Stimulated activated CD8-positive, alpha-beta memory T cell treated with anti-CD3 and anti-CD28 coated beads, Interleukin-4, amount 100 ng/mL, for 48 hours (primary cell): ENCODE measurements around the gene NT5C.
"Not testable (repeated sequence)": the region's sequence is repeated elsewhere in the genome, so short reads cannot be mapped to it uniquely, and the experiment has no call there.

ENCODE experiments used
- DNase-seq: peaks from one replicate; pipeline ENCODE4 v3.0.0-alpha.2; 2020

NT5C gene

DNA sequence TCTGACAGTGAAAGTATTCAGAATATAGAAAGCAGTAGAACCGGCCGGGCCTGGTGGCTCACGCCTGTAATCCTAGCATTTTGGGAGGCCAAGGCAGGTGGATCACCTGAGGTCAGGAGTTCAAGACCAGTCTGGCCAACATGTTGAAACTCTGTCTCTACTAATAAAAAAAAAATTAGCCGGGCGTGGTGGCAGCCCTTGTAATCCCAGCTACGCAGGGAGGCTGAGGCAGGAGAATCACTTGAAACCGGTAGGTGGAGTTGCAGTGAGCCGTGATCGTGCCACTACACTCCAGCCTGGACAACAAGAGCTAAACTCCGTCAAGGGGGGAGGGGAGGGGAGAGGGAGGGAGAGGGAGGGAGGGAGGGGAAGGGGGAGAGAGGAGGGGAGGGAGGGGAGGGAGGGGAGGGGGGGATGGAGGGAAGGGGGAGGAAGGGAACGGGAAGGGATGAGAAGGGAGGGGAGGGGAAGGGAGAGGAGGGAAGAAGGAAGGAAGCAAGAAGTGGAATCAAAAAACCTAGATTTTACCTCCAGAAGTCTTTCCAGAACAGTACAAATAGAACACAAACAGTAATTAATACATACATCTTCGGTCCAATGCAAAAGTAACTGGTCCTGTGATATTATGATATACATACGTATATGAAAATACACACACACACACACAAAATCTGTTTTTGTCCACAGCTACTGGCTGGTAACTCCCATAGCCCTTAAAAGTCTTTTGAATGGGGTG lies 10.9 kb upstream of the NT5C start:
- no peak for DNase-seq

- no peak for DNase-seq
These were observed 7.0 kb upstream of the NT5C start for GRCh38 chr17:75138519-75138918.

GRCh38 chr17:75137762-75138161 lies 6.2 kb upstream of the NT5C start:
- not testable (repeated sequence) for DNase-seq

DNA sequence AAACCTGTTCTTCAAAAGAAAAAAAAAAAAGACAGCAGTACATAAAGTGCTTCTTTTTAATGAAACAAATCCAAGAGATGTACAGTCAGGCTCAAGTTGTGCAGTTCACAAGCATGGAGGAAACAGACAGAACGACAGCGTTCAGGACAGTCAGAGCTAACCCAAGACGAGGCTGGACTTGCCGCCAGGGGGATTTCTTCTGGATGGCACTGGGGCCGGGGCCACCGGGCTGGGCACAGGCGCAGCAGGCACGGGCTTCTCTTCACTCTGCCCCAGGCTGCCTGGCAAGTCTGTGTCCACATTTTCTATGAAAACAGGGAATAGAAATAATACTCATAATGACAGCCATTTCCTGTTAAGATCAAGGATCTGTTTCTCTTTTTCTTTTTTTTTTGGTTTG lies 4.4 kb upstream of the NT5C start:
- DNase-seq = no peak

- DNase-seq = no peak
These were observed 3.9 kb upstream of the NT5C start for GRCh38 chr17:75135452-75135851.

DNA sequence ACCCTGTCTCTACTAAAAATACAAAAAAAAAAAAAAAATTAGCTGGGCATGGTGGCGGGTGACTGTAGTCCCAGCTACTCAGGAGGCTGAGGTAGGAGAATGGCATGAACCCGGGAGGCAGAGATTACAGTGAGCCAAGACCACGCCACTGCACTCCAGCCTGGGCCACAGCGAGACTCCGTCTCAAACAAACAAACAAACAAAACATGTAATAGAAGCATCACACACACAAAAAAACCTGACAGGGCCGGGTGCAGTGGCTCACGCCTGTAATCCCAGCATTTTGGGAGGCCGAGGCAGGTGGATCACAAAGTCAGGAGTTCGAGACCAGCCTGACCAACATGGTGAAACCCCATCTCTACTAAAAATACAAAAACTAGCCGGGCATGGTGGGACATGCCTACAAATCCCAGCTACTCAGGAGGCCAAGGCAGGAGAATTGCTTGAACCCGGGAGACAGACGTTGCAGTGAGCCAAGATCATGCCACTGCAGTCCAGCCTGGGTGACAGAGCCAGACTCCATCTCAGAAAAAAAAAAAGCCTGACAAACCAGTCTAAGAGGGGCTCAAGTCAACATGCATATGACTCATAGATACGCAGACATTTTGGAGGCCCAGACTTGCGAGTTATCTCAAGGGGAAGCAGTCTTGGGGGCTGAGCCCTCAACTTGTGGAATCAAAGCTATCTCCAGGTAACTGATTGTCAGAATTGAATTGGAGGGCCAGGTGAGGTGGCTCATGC lies 2.2 kb upstream of the NT5C start:
- not testable (repeated sequence) for DNase-seq

DNA sequence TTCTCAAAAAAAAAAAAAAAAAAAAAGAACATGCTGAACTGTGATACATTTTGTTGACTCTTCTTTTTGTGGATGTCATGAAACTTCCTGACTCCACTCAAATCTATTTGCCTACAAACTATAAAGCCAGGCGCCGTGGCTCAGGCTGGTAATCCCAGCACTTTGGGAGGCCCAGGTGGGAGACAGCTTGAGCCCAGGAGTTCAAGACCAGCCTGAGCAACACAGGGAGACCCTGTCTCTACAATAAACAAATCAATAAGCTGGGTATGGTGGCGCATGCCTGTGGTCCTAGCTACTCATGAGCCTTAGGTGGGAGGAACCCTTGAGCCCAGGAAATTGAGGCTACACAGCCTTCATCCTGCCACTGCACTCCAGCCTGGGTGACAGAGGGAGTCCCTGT lies 1.5 kb upstream of the NT5C start:
- no peak for DNase-seq

DNA sequence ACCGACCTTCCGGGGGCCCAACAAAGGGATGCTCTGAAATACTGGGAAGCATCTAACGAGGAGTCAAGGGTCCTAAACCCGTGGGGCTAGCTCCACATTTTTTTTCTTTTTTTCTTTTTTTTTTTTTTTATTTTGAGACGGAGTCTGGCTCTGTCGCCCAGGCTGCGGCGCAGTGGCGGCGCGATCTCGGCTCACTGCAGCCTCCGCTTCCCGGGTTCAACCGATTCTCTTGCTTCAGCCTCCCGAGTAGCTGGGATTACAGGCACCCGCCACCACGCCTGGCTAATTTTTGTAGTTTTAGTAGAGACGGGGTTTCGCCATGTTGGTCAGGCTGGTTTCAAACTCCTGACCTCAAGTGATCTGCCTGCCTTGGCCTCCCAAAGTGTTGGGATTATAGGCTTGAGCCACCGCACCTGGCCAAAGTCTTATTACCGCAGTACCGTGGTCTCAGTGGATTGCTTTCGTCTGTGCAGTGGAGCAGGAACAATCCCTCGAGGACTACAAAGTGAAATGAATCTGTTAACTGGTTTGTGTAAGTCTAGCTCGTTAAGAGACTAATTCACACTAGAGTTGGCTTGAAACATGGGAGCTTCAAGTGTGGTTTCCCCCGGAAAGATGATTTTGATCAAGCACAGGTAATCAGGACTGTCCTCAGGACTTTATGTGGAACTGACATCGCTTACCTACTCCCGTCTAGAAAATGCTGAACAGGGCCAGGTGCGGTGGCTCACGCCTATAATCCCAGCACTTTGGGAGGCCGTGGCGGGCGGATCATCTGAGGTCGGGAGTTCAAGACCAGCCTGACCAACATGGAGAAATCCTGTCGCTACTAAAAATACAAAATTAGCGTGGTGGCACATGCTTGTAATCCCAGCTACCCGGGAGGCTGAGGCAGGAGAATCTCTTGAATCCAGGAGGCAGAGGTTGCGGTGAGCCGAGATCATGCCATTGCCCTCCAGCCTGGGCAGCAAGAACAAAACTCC lies 767 bp upstream of the NT5C start:
- not testable (repeated sequence) for DNase-seq

DNA sequence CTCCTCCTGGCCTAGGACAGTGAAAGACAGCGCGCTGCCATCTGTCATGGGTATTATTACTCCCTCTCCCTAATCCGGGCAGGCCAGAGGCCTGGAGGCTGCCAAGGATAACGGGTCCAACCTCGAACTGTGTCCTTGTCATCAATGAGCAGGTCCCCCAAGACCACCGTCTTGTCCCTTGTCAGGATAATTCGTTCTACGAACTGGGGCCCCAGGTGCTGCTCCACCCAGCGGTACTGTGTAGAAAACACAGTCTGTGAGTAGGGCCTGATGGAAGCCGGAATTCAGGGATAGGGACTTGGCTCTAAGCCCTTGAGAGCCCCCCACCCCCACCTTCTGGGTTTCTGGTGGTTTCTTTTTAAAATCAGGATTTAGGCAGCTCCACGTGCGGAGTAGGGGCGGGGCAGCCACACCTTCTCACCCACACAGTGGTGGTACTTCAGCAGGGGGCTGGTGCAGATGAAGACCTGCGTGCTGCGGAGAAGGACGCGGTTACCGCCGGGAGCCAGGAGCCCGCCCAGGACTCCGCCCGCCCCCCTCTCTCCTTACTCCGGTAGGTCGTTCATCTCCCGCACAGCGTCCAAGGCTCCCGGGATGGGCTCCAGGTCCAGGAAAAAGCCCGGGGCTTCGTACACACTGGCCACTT lies 787 bp downstream of the NT5C start:
- DNase-seq = peak; percentile 69

DNA sequence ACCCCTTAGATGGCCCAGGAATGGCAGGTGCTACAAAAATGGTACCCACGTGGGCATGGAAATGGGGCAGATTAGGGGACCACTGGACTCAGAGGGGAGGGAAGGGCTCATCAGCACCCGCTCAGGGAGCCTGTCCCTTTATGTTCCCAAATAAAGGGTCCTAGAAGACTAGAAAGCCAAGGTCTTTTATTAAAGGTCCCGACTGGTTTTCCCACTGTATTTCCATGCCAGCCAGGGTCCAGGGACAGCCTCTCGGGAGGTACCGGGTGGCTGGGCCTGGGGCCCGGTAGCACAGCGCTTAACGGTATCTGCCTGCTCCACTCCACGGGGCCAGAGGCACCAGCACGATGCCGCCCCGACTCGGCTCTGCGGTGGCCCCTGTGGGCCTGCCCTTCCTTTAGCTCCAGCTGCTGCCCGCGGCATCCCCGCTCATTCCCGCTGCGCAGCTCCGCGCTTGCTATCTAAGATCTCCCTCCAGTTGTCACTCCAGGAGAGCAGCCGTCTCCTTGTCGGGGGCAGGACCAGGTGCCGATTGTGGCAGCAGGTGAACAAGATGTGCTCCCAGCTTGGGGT lies 1.4 kb downstream of the NT5C start:
- DNase-seq = no peak

- DNase-seq = no peak
These were observed 2.0 kb downstream of the NT5C start for GRCh38 chr17:75129576-75129975.

DNA sequence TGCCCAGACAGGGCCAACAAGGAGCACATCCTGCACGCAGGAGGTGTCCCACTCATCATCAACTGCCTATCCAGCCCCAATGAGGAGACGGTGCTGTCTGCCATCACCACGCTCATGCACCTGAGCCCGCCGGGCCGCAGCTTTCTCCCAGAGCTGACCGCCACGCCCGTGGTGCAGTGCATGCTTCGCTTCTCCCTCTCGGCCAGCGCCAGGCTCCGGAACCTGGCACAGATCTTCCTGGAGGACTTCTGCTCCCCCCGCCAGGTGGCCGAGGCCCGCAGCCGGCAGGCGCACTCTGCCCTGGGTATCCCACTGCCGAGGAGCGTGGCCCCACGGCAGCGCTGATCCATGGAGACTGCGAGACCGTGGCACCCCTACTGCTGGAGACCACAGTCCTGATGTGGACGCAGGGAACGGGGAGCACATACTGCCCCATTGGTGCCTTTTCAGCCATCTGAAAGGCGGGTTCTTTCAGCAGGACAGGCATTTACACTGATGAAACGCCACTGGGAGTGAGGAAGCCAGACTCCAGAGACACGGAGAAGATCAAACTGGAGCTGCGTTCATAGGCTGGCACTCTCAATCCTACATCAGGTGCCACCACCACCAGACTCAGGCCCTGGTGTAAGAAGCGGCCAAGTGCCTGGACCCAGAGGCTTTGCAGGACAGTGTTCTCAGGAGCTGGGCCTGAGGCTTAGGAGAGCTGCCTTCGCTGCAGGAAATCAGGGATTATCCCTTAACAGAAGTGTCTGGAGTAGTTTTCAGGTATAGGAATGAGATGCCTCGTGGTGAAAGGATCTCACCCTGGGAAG lies 2.6 kb downstream of the NT5C start:
- DNase-seq = no peak

DNA sequence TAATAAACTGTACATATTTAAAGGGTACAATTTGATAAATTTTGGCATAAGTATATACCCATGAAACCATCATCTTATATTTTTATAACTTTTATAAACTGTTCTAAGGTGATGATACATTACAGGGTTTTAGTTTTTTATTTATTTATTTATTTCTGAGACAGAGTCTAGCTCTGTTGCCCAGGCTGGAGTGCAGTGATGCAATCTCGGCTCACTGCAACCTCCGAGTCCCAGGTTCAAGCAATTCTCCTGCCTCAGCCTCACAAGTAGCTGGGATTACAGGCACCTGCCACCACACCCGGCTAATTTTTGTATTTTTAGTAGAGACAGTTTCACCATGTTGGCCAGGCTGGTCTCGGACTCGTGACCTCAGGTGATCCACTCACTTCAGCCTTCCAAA lies 3.6 kb downstream of the NT5C start:
- DNase-seq = not testable (repeated sequence)

- DNase-seq = no peak
These were observed 4.6 kb downstream of the NT5C start for GRCh38 chr17:75126954-75127353.

- DNase-seq = no peak
These were observed 5.6 kb downstream of the NT5C start for GRCh38 chr17:75125984-75126383.

DNA sequence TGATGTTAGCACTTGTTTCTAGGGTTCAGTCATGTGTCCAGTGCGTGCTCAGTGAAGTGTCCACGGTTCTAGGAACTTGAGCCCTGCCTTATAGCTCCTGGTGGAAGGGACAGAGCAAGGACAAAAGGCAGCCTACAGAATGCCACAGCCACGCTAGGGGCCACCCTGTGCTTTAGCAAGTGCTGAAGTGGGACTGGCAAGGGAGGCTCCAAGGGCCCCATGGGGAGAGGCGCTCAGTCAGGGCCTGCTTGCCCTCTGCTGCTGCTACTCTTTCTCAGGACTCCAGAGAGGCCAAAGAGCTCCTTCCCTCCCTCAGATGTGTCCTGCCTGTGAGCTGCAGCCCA lies 6.8 kb downstream of the NT5C start:
- DNase-seq = no peak

DNA sequence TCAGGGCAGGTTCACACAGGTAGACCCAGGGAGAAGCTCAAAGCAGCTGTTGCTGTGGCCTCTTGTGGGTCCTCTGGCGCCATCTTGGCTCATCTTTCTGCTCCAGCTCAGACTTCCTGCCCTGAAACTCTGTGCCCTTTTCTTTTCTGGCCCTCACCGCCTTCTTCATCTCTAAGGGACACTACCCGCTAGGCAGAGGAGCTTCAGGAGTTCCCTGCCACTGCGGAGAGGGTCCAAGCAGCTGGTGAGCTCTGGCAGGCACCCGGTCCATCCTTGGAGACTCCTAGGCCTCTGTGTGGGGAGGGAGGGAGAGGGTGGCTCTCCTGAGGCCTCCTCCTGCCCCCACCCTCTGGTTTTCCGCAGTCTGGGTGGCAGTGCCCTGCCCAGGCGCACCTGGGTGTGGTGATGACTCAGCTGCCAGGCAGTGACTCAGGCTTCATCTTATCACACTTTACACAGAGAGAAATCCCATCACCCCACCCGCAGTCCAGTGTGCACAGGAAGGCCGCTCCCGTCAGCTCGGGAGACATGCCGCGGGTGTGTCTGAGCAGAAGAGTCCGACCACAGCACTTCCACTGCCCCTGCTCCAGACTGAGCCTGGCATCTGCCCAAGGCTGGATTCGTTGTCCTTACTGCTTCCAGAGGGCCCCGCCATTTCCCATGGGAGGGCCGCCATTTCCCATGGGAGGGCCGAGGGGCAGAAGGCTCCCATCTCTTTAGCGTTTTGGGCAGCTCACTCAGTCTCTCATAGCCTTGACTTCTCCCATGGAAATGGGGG lies 7.3 kb downstream of the NT5C start:
- DNase-seq = peak; percentile 69

- no peak for DNase-seq
These were observed 13.2 kb downstream of the NT5C start for GRCh38 chr17:75118307-75118706.

GRCh38 chr17:75116737-75117136 lies 14.8 kb downstream of the NT5C start:
- DNase-seq = no peak

GRCh38 chr17:75115555-75115954 lies 16.0 kb downstream of the NT5C start:
- no peak for DNase-seq
